Neuronal stem cell (in vitro differentiated cells): Measurements from ENCODE around the gene WNK3. TPM values are rescaled to one million over a fixed set of nuclear protein-coding genes. Genes with fewer than 3 reads are reported as not detected.

Experiments used
- DNase-seq: peaks from one replicate; pipeline ENCODE4 v3.0.0-alpha.2; 2013; ENCODE audit warnings: low spot score
- H2AFZ ChIP-seq: one replicate; pipeline ENCODE4 v1.6.1; 2013; ENCODE audit warnings: mild to moderate bottlenecking, low read length, inconsistent platforms
- H2AK5ac ChIP-seq: 2 replicates; pipeline ENCODE4 v1.6.1; 2013; ENCODE audit warnings: low read depth, mild to moderate bottlenecking, inconsistent platforms, low read length, moderate library complexity, mixed read lengths
- H2BK120ac ChIP-seq: 2 replicates; pipeline ENCODE4 v1.6.1; 2013; ENCODE audit warnings: low read depth, mild to moderate bottlenecking, inconsistent platforms, low read length, moderate library complexity, mixed read lengths
- H2BK12ac ChIP-seq: one replicate; pipeline ENCODE4 v1.6.1; 2013; ENCODE audit warnings: low read length, inconsistent platforms
- H2BK15ac ChIP-seq: 2 replicates; pipeline ENCODE4 v1.6.1; 2013; ENCODE audit warnings: mild to moderate bottlenecking, low read length, inconsistent platforms, mixed read lengths
- H2BK5ac ChIP-seq: one replicate; pipeline ENCODE4 v1.6.1; 2013; ENCODE audit warnings: inconsistent platforms, mild to moderate bottlenecking, low read length, moderate library complexity
- H3K14ac ChIP-seq: one replicate; pipeline ENCODE4 v1.6.1; 2013; ENCODE audit warnings: low read length, inconsistent platforms
- H3K18ac ChIP-seq: 2 replicates; pipeline ENCODE4 v1.6.1; 2013; ENCODE audit warnings: low read length, inconsistent platforms
- H3K23ac ChIP-seq: 2 replicates; pipeline ENCODE4 v1.6.1; 2013; ENCODE audit warnings: low read depth, mild to moderate bottlenecking, mixed read lengths, low read length, inconsistent platforms; ENCODE audit not compliant: poor library complexity
- H3K27ac ChIP-seq: replicated peaks from 3 replicates; pipeline ENCODE4 v1.5.1; 2013; ENCODE audit warnings: low read length, inconsistent platforms
- H3K27me3 ChIP-seq, 3 experiments: 2 replicates each; pipeline ENCODE4 v1.6.1; 2013; ENCODE audit warnings: low read length in 3 of 3, mild to moderate bottlenecking in 2 of 3, inconsistent platforms in 1 of 3, low read depth in 1 of 3, mixed read lengths in 1 of 3, moderate library complexity in 1 of 3; ENCODE audit not compliant: control insufficient read depth in 3 of 3, insufficient read depth in 3 of 3
- H3K36me3 ChIP-seq, 2 donors: replicated peaks in 1 of 2; 2 replicates each; pipeline ENCODE4 v1.6.1; 2013; ENCODE audit warnings: low read length in 2 of 2; ENCODE audit not compliant: control insufficient read depth in 2 of 2, insufficient read depth in 2 of 2
- H3K4ac ChIP-seq: 2 replicates; pipeline ENCODE4 v1.6.1; 2013; ENCODE audit warnings: inconsistent platforms, mild to moderate bottlenecking, low read length, moderate library complexity
- H3K4me1 ChIP-seq, 2 donors: 1 replicate in 1 of 2; 2 replicates in 1 of 2; pipeline ENCODE4 v1.6.1; 2013; ENCODE audit warnings: low read length in 2 of 2, low read depth in 1 of 2; ENCODE audit not compliant: control insufficient read depth in 2 of 2, insufficient read depth in 1 of 2
- H3K4me2 ChIP-seq: one replicate; pipeline ENCODE4 v1.6.1; 2013; ENCODE audit warnings: mild to moderate bottlenecking, low read length, inconsistent platforms; ENCODE audit not compliant: insufficient read depth, poor library complexity, severe bottlenecking
- H3K4me3 ChIP-seq, 2 donors: 2 replicates each; pipeline ENCODE4 v1.5.1; 2013; ENCODE audit warnings: low read length in 2 of 2, mild to moderate bottlenecking in 2 of 2, inconsistent platforms in 1 of 2, moderate library complexity in 1 of 2
- H3K79me1 ChIP-seq: one replicate; pipeline ENCODE4 v1.6.1; 2013; ENCODE audit warnings: low read depth, mild to moderate bottlenecking, inconsistent platforms, low read length, moderate library complexity
- H3K9ac ChIP-seq: one replicate; pipeline ENCODE4 v1.6.1; 2013; ENCODE audit warnings: mild to moderate bottlenecking, low read depth, low read length, inconsistent platforms; ENCODE audit not compliant: poor library complexity
- H3K9me3 ChIP-seq, 2 donors: replicated peaks in 1 of 2; 2 replicates each; pipeline versions ENCODE3 to v1.6.1; 2013; ENCODE audit warnings: low read length in 2 of 2, mild to moderate bottlenecking in 2 of 2, inconsistent platforms in 1 of 2, low read depth in 1 of 2, mixed read lengths in 1 of 2, moderate library complexity in 1 of 2; ENCODE audit not compliant: control insufficient read depth in 2 of 2, insufficient read depth in 1 of 2
- H4K8ac ChIP-seq: one replicate; pipeline ENCODE4 v1.6.1; 2013; ENCODE audit warnings: low read depth, mild to moderate bottlenecking, inconsistent platforms, low read length, moderate library complexity
- H4K91ac ChIP-seq: one replicate; pipeline ENCODE4 v1.6.1; 2013; ENCODE audit warnings: low read length, low read depth, mild to moderate bottlenecking, inconsistent platforms; ENCODE audit not compliant: poor library complexity
- WGBS, 2 donors: extraction: QIAGEN DNeasy Blood & Tissue Kit; methylation state at CpG; one replicate each; pipeline ENCODE4 v1.1.7; 2013; ENCODE audit warnings: missing lambda C conversion rate in 2 of 2, mixed read lengths in 1 of 2; ENCODE audit not compliant: insufficient read length in 2 of 2, insufficient replicate concordance in 1 of 2; ENCODE audit errors: extremely low coverage in 2 of 2; 5-methylcytosine and 5-hydroxymethylcytosine counted together
- small RNA-seq: library from polyadenylated mRNA; stranded (forward); fragments of <200 nt; extraction: miRNeasy Mini kit (QIAGEN cat#:217004); gene quantifications from one replicate; pipeline ENCODE3, GENCODE V24; 2013; ENCODE audit not compliant: insufficient read depth

Gene WNK3

GRCh38 chrX:54166915-54167314 lies 190.9 kb downstream of the WNK3 start:
- Histone ChIP-seq H3K79me1 (no peaks in the 10 kb centered on the region), H2BK15ac (no peak overlapping the region), H3K27ac (no peak overlapping the region)

GRCh38 chrX:54157561-54157960 lies 200.3 kb downstream of the WNK3 start:
- Histone ChIP-seq H3K18ac (no peak overlapping the region), H3K9ac (no peak overlapping the region), H3K4me2 (no peak overlapping the region), H2AK5ac (no peak overlapping the region), H4K91ac (no peak overlapping the region), H2BK5ac (no peak overlapping the region), H3K4ac (no peak overlapping the region), H3K27ac (no peak overlapping the region), H3K14ac (no peak overlapping the region), H3K79me1 (no peaks in the 10 kb centered on the region), H3K9me3 (no peaks in the 10 kb centered on the region), H3K36me3 (peaks cover 0 to 12% of the 10 kb centered on the region in 2 donors), H2BK15ac (no peak overlapping the region), H4K8ac (no peak overlapping the region), H2BK120ac (no peak overlapping the region), H3K27me3 (no peaks in the 10 kb centered on the region), H2AFZ (no peak overlapping the region), H3K4me3 (no peak overlapping the region), H2BK12ac (no peak overlapping the region), H3K23ac (no peak overlapping the region), H3K4me1 (no peaks in the 10 kb centered on the region)
- no peak for DNase-seq

More at GRCh38 chrX:54166915-54167314, 190.9 kb downstream of the WNK3 start:
- no peak overlapping the region for H2BK5ac ChIP-seq
- H3K18ac ChIP-seq, result no peak overlapping the region
- H3K4me1 ChIP-seq, result no peaks in the 10 kb centered on the region
- no peak overlapping the region for H2AFZ ChIP-seq
- no peak overlapping the region for H4K8ac ChIP-seq
- H2BK12ac ChIP-seq, result no peak overlapping the region
- H3K36me3 ChIP-seq, result no peaks in the 10 kb centered on the region
- no peak overlapping the region for H3K4me2 ChIP-seq
- H3K9me3 ChIP-seq, result no peaks in the 10 kb centered on the region
- no peak overlapping the region for H3K14ac ChIP-seq
- H3K9ac ChIP-seq, result no peak overlapping the region
- no peak overlapping the region for H4K91ac ChIP-seq
- no CpG with 5 or more reads among the region's 4 CpGs for WGBS, 2 donors
- H2BK120ac ChIP-seq, result no peak overlapping the region
- no peak overlapping the region for H3K4me3 ChIP-seq
- H3K4ac ChIP-seq, result no peak overlapping the region
- no peak for DNase-seq
- H3K23ac ChIP-seq, result no peak overlapping the region
- no peak overlapping the region for H2AK5ac ChIP-seq
- H3K27me3 ChIP-seq, result no peaks in the 10 kb centered on the region

Small RNA genes lying within 50 kb of the gene (small RNA-seq; reads per million reads assigned to genes)
- not detected for gene AL589872.1
- not detected for gene RNU6-434P
